A673 (cell line): ENCODE measurements around the gene HYOU1. TPM values are rescaled to one million over a fixed set of nuclear protein-coding genes. Genes with fewer than 3 reads are reported as not detected.

Source experiments
- BruUV-seq: library from RNA; stranded (reverse); fragments of 400-500 nt; replicated peaks from 2 replicates; lab custom pipeline; 2021; lab: Mats Ljungman, UMichigan
- CTCF ChIA-PET: fragments of 300-600 bp; sonication (Branson Sonifier 250); formaldehyde crosslinking; loops from one replicate; lab custom pipeline; 2022; ENCODE audit warnings: antibody characterized with exemption; lab: Charles Lee
- POLR2A ChIA-PET: fragments of 300-600 bp; sonication (Branson Sonifier 250); formaldehyde crosslinking; loops from one replicate; lab custom pipeline; 2022; ENCODE audit warnings: antibody characterized with exemption; ENCODE audit not compliant: low non-redundant PET; lab: Charles Lee
- DNase-seq: peaks from one replicate; pipeline ENCODE4 v3.0.0-alpha.2; 2015; ENCODE audit warnings: low spot score
- H3K27ac ChIP-seq: fragments of 200-600 bp; sonication (generic); 2 replicates; pipeline ENCODE4 v1.5.1; 2016; ENCODE audit warnings: mixed run types, low read depth, mild to moderate bottlenecking, mixed read lengths, antibody characterized with exemption, low read length; ENCODE audit not compliant: poor library complexity, severe bottlenecking
- H3K27me3 ChIP-seq: fragments of 200-600 bp; sonication (generic); replicated peaks from 2 replicates; pipeline ENCODE4 v1.6.1; 2017; ENCODE audit warnings: mixed run types, low read depth, mild to moderate bottlenecking, mixed read lengths, antibody characterized with exemption, low read length; ENCODE audit not compliant: insufficient read depth, poor library complexity
- H3K36me3 ChIP-seq: fragments of 200-600 bp; sonication (generic); 2 replicates; pipeline ENCODE4 v1.6.1; 2016; ENCODE audit warnings: mixed run types, mild to moderate bottlenecking, mixed read lengths, antibody characterized with exemption, low read length; ENCODE audit not compliant: insufficient read depth, poor library complexity, severe bottlenecking
- H3K4me1 ChIP-seq: fragments of 200-600 bp; sonication (generic); 2 replicates; pipeline ENCODE4 v1.6.1; 2017; ENCODE audit warnings: mixed run types, mild to moderate bottlenecking, mixed read lengths, antibody characterized with exemption, low read length; ENCODE audit not compliant: insufficient read depth, poor library complexity, severe bottlenecking
- H3K4me3 ChIP-seq: fragments of 200-600 bp; sonication (generic); 2 replicates; pipeline ENCODE4 v1.5.1; 2016; ENCODE audit warnings: low read depth, mixed run types, mild to moderate bottlenecking, mixed read lengths, low read length; ENCODE audit not compliant: poor library complexity, severe bottlenecking
- H3K9me3 ChIP-seq: fragments of 200-600 bp; sonication (generic); 2 replicates; pipeline ENCODE4 v1.6.1; 2016; ENCODE audit warnings: mixed run types, low read depth, mild to moderate bottlenecking, mixed read lengths, antibody characterized with exemption, low read length; ENCODE audit not compliant: poor library complexity, severe bottlenecking
- CTCF ChIP-seq: fragments of 300-800, 200-600 bp; sonication (generic); conservative IDR thresholded peaks from 2 replicates; pipeline ENCODE4 v1.5.1; 2017; ENCODE audit warnings: low read depth, mild to moderate bottlenecking, antibody characterized with exemption, low read length, moderate library complexity, mixed read lengths
- EZH2 ChIP-seq: fragments of 200-600 bp; sonication (generic); IDR thresholded peaks from 2 replicates; pipeline ENCODE4 v1.6.1; 2017; ENCODE audit warnings: borderline replicate concordance, low read depth, mild to moderate bottlenecking, mixed read lengths, antibody characterized with exemption, low read length; ENCODE audit not compliant: poor library complexity, severe bottlenecking
- intact Hi-C: fragments of 100-400 bp; cut with micrococcal nuclease; formaldehyde crosslinking; loops from one replicate; pipeline ENCODE4 v1.10.0; 2022; ENCODE audit not compliant: unreplicated experiment
- total RNA-seq: library from RNA; stranded (reverse); gene quantifications from 2 replicates; pipeline ENCODE4 v1.2.3, GENCODE V29; 2021

The HYOU1 gene
- total RNA-seq, 1 experiment from 2014 or later, result 315 TPM

GRCh38 chr11:119099711-119100110, 42.7 kb upstream of the HYOU1 start:
- H3K27ac ChIP-seq, result no peak overlapping the region
- H3K4me3 ChIP-seq, result peak overlapping the region; percentile 87
- peaks cover 35% of the 10 kb centered on the region for H3K36me3 ChIP-seq
- H3K4me1 ChIP-seq, result peaks cover 18% of the 10 kb centered on the region
- no TSS peak for BruUV-seq
- no peaks in the 10 kb centered on the region for H3K27me3 ChIP-seq
- TF ChIP-seq CTCF (no peak), EZH2 (no peak)
- intact Hi-C loops, result loop anchor here (5.0 kb wide), 4 partner anchors 32 to 223 kb away; partner anchors contain the start of genes BCL9L, RPS25, TRAPPC4 and VPS11
- H3K9me3 ChIP-seq, result no peaks in the 10 kb centered on the region
- POLR2A ChIA-PET, result no interaction called here
- CTCF ChIA-PET, result no interaction called here
- no peak for DNase-seq

- H3K9me3 ChIP-seq, result no peaks in the 10 kb centered on the region
- BruUV-seq, result TSS peak; percentile 55
- peaks cover 36% of the 10 kb centered on the region for H3K4me1 ChIP-seq
- peak overlapping the region; percentile 92 for H3K4me3 ChIP-seq
- intact Hi-C loops, result no loop called here
- ChIA-PET CTCF (interaction anchor here (0.6 to 1.9 kb wide), 6 partner anchors 10 to 915 kb away, joined by 3 to 5 read pairs (median 3); partner anchors contain the start of genes CBL, HMBS and VPS11), POLR2A (interaction anchor here (0.6 to 1.9 kb wide), 6 partner anchors 10 to 114 kb away, joined by 3 to 24 read pairs (median 3); no protein-coding TSS in a partner anchor)
- peak; percentile 100 for DNase-seq
- 0 out of 2 replicates have a peak, but pooled peaks have one; percentile 6 for TF ChIP-seq CTCF
- no peak for TF ChIP-seq EZH2
- H3K27me3 ChIP-seq, result no peaks in the 10 kb centered on the region
- peaks cover 75% of the 10 kb centered on the region for H3K36me3 ChIP-seq
- peak overlapping the region; percentile 95 for H3K27ac ChIP-seq
Measured at GRCh38 chr11:119095066-119095880, 38.3 kb upstream of the HYOU1 start.

GRCh38 chr11:119094816-119095065, 37.7 kb upstream of the HYOU1 start:
- POLR2A ChIA-PET, result interaction anchor here (0.6 to 1.9 kb wide), 5 partner anchors 9 to 232 kb away, joined by 3 to 24 read pairs (median 4); no protein-coding TSS in a partner anchor
- BruUV-seq, result no TSS peak

More at GRCh38 chr11:119094816-119095065, 37.7 kb upstream of the HYOU1 start:
- CTCF ChIA-PET, result interaction anchor here (0.7 to 1.9 kb wide), 5 partner anchors 10 to 914 kb away, joined by 3 to 5 read pairs (median 3); partner anchors contain the start of genes HMBS and VPS11
- Histone ChIP-seq H3K27ac (peak overlapping the region; percentile 95), H3K9me3 (no peaks in the 10 kb centered on the region), H3K27me3 (no peaks in the 10 kb centered on the region), H3K4me1 (peaks cover 31% of the 10 kb centered on the region), H3K36me3 (peaks cover 73% of the 10 kb centered on the region), H3K4me3 (peak overlapping the region; percentile 92)
- TF ChIP-seq CTCF (peak; percentile 67), EZH2 (no peak)
- DNase-seq, result peak; percentile 83
- intact Hi-C loops, result no loop called here
